MM.1S (cell line): ENCODE data around the gene SKP2.

ENCODE experiments used
- DNase-seq: peaks from one replicate; pipeline ENCODE4 v3.0.0-alpha.2; 2015
- H2AFZ ChIP-seq: fragments of 300-600 bp; sonication (generic); 2 replicates; pipeline ENCODE4 v1.6.0; 2016; ENCODE audit warnings: antibody characterized with exemption, low read length
- H3F3A ChIP-seq: fragments of 300-600 bp; sonication (generic); 2 replicates; pipeline ENCODE4 v1.6.1; 2016; ENCODE audit warnings: mild to moderate bottlenecking, antibody characterized with exemption, low read length, moderate library complexity, mixed read lengths; ENCODE audit not compliant: insufficient read depth
- H3K27ac ChIP-seq: fragments of 300-600 bp; sonication (generic); 2 replicates; pipeline ENCODE4 v1.5.1; 2016; ENCODE audit warnings: mild to moderate bottlenecking, low read length
- H3K27me3 ChIP-seq: fragments of 300-600 bp; sonication (generic); replicated peaks from 2 replicates; pipeline ENCODE4 v1.6.0; 2016; ENCODE audit warnings: low read length; ENCODE audit not compliant: insufficient read depth
- H3K36me3 ChIP-seq: fragments of 300-600 bp; sonication (generic); replicated peaks from 2 replicates; pipeline ENCODE4 v1.6.1; 2016; ENCODE audit warnings: mild to moderate bottlenecking, low read length, mixed read lengths; ENCODE audit not compliant: insufficient read depth
- H3K4me1 ChIP-seq: fragments of 300-600 bp; sonication (generic); 2 replicates; pipeline ENCODE4 v1.6.1; 2016; ENCODE audit warnings: low read length, mixed read lengths
- H3K4me2 ChIP-seq: fragments of 300-600 bp; sonication (generic); 2 replicates; pipeline ENCODE4 v1.6.0; 2016; ENCODE audit warnings: low read depth, low read length
- H3K4me3 ChIP-seq: fragments of 300-600 bp; sonication (generic); 2 replicates; pipeline ENCODE4 v1.5.1; 2016; ENCODE audit warnings: low read length, mixed read lengths
- H3K79me2 ChIP-seq: fragments of 300-600 bp; sonication (generic); 2 replicates; pipeline ENCODE4 v1.6.1; 2016; ENCODE audit warnings: mixed run types, low read length, mixed read lengths
- H3K9ac ChIP-seq: fragments of 300-600 bp; sonication (generic); 2 replicates; pipeline ENCODE4 v1.6.1; 2016; ENCODE audit warnings: low read length, mixed read lengths
- H3K9me2 ChIP-seq: fragments of 300-600 bp; sonication (generic); replicated peaks from 2 replicates; pipeline ENCODE4 v1.6.1; 2016; ENCODE audit warnings: mild to moderate bottlenecking, low read length, mixed read lengths; ENCODE audit not compliant: insufficient read depth
- H3K9me3 ChIP-seq: fragments of 300-600 bp; sonication (generic); replicated peaks from 2 replicates; pipeline ENCODE4 v1.6.1; 2016; ENCODE audit warnings: mild to moderate bottlenecking, low read length, mixed read lengths; ENCODE audit not compliant: insufficient read depth
- H4K20me1 ChIP-seq: fragments of 300-600 bp; sonication (generic); 2 replicates; pipeline ENCODE4 v1.6.1; 2016; ENCODE audit warnings: mild to moderate bottlenecking, low read length, moderate library complexity, mixed read lengths; ENCODE audit not compliant: insufficient read depth
- CTCF ChIP-seq: fragments of 300-600 bp; sonication (generic); IDR thresholded peaks from 2 replicates; pipeline ENCODE4 v1.5.1; 2016; ENCODE audit warnings: antibody characterized with exemption, low read length, mixed read lengths
- EZH2 ChIP-seq: fragments of 300-600 bp; sonication (generic); optimal IDR thresholded peaks from 2 replicates; pipeline ENCODE3; 2017; ENCODE audit warnings: low read depth, mild to moderate bottlenecking, antibody characterized with exemption, low read length, mixed read lengths
- EZH2phosphoT487 ChIP-seq: fragments of 300-600 bp; sonication (generic); IDR thresholded peaks from 2 replicates; pipeline ENCODE4 v1.6.1; 2018; ENCODE audit warnings: antibody characterized with exemption, low read length

The SKP2 gene

GRCh38 chr5:36170832-36171424 is 19.0 kb downstream of the SKP2 start:
- H3K4me1 ChIP-seq = peaks cover 21% of the 10 kb centered on the region
- no peaks in the 10 kb centered on the region for H3K9me2 ChIP-seq
- H3K36me3 ChIP-seq = peaks cover 40% of the 10 kb centered on the region
- H4K20me1 ChIP-seq = no peaks in the 10 kb centered on the region
- no peaks in the 10 kb centered on the region for H3F3A ChIP-seq
- no peak for DNase-seq
- H3K9ac ChIP-seq = no peak overlapping the region
- H3K27me3 ChIP-seq = no peaks in the 10 kb centered on the region
- H3K79me2 ChIP-seq = peaks cover 71% of the 10 kb centered on the region
- no peak overlapping the region for H2AFZ ChIP-seq
- H3K9me3 ChIP-seq = no peaks in the 10 kb centered on the region
- H3K27ac ChIP-seq = no peak overlapping the region; the same call in 1 of the 2 replicates
- TF ChIP-seq EZH2 (no peak), EZH2phosphoT487 (no peak), CTCF (no peak)
- H3K4me2 ChIP-seq = no peak overlapping the region
- H3K4me3 ChIP-seq = no peak overlapping the region

- Histone ChIP-seq H3K79me2 (peaks cover 61% of the 10 kb centered on the region), H3K27ac (no peak overlapping the region), H3K9ac (no peak overlapping the region), H4K20me1 (no peaks in the 10 kb centered on the region), H3F3A (peaks cover 12% of the 10 kb centered on the region), H3K4me3 (no peak overlapping the region), H3K9me2 (no peaks in the 10 kb centered on the region), H3K4me2 (no peak overlapping the region), H2AFZ (no peak overlapping the region), H3K9me3 (no peaks in the 10 kb centered on the region), H3K27me3 (no peaks in the 10 kb centered on the region), H3K4me1 (peaks cover 31% of the 10 kb centered on the region), H3K36me3 (peaks cover 32% of the 10 kb centered on the region; the same call in 1 of the 2 replicates)
- no peak for DNase-seq
- no peak for TF ChIP-seq EZH2
- TF ChIP-seq CTCF = no peak
- no peak for TF ChIP-seq EZH2phosphoT487
Observed at GRCh38 chr5:36172599-36172998, 20.7 kb downstream of the SKP2 start.

GRCh38 chr5:36173426-36173825 is 21.5 kb downstream of the SKP2 start:
- H3K4me1 ChIP-seq = peaks cover 39% of the 10 kb centered on the region
- no peak overlapping the region for H3K27ac ChIP-seq
- H3K4me3 ChIP-seq = no peak overlapping the region
- no peaks in the 10 kb centered on the region for H3K27me3 ChIP-seq
- no peaks in the 10 kb centered on the region for H3K9me2 ChIP-seq
- DNase-seq = no peak
- H3K79me2 ChIP-seq = peaks cover 60% of the 10 kb centered on the region
- peaks cover 29% of the 10 kb centered on the region; the same call in 1 of the 2 replicates for H3K36me3 ChIP-seq
- H3K9me3 ChIP-seq = no peaks in the 10 kb centered on the region
- H3F3A ChIP-seq = peaks cover 14% of the 10 kb centered on the region
- H3K4me2 ChIP-seq = no peak overlapping the region
- H2AFZ ChIP-seq = no peak overlapping the region
- H4K20me1 ChIP-seq = no peaks in the 10 kb centered on the region
- TF ChIP-seq CTCF (no peak), EZH2phosphoT487 (no peak), EZH2 (no peak)
- H3K9ac ChIP-seq = no peak overlapping the region
